ENCODE measurements around the gene JUNB.

Gene JUNB

GRCh38 chr19:12791345-12792050 lies at the start of gene JUNB:
Gene JUNB, plus strand, starts transcription at chr19:12791486. Its CDS starts 286 bp downstream, at chr19:12791772.
- in situ Hi-C loops (cut with HindIII; ENCODE audit: low sequenced_read_pairs), result no loop called here

GRCh38 chr19:12745166-12745897 lies 46.0 kb upstream of the JUNB start:
- in situ Hi-C loops (cut with HindIII; ENCODE audit: low sequenced_read_pairs), result no loop called here

- in situ Hi-C loops (cut with HindIII; ENCODE audit: low sequenced_read_pairs), result no loop called here
Measured at GRCh38 chr19:12748489-12748888, 42.8 kb upstream of the JUNB start.

DNA sequence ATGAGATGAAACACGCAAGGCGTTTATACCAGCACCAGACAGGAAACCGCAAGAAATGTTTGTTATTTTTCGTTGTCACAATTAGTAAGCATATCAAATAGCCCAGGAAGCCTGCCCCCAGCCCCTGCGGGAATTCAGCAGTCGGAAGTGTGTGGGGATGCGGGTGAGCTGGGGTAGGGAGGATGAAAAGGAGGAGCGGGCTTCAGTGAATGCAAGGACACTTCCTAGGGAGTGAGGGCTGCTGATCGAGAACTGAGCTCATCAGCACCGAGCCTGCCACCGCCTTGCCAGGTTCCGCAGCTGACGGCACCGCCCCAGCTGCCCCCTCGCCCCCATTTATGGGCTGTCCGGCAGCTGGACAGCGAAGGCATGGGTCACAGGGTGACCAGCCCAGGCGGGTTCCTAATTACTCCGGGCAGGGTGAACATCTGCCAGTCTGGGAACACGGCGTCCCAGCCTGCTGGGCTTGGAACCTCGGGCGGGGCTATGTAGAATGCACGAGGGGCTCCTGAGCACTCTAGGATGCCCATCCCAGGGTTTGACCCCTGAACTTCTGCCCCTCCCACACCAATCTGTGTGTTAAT lies 41.3 kb upstream of the JUNB start:
- in situ Hi-C loops (cut with HindIII; ENCODE audit: low sequenced_read_pairs), result loop anchor here (5.0 kb wide), 1 partner anchor 48 kb away; no protein-coding TSS in a partner anchor

GRCh38 chr19:12750851-12751250 lies 40.4 kb upstream of the JUNB start:
- in situ Hi-C loops (cut with HindIII; ENCODE audit: low sequenced_read_pairs), result loop anchor here (5.0 kb wide), 1 partner anchor 49 kb away; no protein-coding TSS in a partner anchor

- in situ Hi-C loops (cut with HindIII; ENCODE audit: low sequenced_read_pairs), result loop anchor here (5.0 kb wide), 1 partner anchor 49 kb away; no protein-coding TSS in a partner anchor
Measured at GRCh38 chr19:12751635-12752034, 39.7 kb upstream of the JUNB start, which contains the start of gene BEST2. Gene BEST2, plus strand, starts transcription at chr19:12751791. Its CDS starts 802 bp downstream, at chr19:12752593.

DNA sequence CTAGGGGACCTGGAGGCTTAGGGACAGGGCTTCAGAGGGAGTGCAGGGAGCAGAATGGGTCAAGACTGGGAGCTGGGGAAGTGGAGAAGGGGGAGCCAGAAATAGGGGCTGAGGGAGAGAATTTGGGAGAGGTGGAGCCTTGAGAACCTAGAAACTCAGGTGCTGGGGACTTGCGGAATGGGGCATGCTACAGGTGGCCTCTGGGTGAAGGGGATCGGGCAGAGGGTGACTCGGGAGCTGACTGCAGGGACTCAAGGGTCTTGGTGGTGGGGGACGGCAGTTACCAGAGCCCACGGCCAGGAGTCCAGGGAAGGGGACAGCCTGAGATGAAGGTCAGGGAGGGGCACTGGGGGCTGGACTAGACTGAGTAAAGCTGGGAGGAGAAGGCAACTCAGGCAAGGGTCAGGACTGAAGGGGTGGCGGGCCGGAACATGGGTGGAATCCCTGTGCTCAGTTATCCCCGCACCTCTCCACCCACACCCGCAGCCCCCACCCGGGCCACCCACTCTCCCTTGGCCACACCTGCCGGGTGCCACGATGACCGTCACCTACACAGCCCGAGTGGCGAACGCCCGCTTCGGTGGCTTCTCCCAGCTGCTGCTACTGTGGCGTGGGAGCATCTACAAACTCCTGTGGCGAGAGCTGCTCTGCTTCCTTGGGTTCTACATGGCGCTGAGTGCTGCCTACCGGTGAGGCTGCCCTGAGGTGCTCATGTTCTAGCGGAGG lies 39.1 kb upstream of the JUNB start:
- in situ Hi-C loops (cut with HindIII; ENCODE audit: low sequenced_read_pairs), result loop anchor here (5.0 kb wide), 1 partner anchor 50 kb away; no protein-coding TSS in a partner anchor

DNA sequence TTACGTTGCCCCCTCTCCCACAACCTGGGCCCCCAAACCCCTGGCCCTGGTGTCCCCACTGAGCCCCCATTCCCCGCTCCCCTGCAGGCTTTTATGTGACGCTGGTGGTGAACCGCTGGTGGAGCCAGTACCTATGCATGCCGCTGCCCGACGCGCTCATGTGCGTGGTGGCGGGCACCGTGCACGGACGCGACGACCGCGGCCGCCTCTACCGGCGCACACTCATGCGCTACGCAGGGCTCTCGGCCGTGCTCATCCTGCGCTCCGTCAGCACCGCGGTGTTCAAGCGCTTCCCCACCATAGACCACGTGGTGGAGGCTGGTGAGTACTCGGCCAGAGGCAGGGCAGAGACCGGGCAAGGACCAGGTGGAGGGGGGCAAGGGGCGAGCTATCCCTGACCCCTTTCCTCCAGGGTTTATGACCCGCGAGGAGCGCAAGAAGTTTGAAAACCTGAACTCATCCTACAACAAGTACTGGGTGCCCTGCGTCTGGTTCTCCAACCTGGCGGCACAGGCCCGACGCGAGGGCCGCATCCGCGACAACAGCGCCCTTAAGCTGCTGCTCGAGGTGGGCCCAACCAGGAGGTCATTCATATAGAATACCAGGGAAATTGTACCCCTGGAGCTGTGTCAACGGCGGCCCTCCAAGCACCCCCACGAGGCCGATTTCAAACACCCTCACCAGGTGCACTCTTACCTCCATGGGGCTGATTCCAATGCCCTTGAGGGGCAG lies 36.7 kb upstream of the JUNB start:
- in situ Hi-C loops (cut with HindIII; ENCODE audit: low sequenced_read_pairs), result loop anchor here (5.0 kb wide), 1 partner anchor 52 kb away; no protein-coding TSS in a partner anchor

GRCh38 chr19:12756150-12756883 lies 35.0 kb upstream of the JUNB start:
- in situ Hi-C loops (cut with HindIII; ENCODE audit: low sequenced_read_pairs), result no loop called here

DNA sequence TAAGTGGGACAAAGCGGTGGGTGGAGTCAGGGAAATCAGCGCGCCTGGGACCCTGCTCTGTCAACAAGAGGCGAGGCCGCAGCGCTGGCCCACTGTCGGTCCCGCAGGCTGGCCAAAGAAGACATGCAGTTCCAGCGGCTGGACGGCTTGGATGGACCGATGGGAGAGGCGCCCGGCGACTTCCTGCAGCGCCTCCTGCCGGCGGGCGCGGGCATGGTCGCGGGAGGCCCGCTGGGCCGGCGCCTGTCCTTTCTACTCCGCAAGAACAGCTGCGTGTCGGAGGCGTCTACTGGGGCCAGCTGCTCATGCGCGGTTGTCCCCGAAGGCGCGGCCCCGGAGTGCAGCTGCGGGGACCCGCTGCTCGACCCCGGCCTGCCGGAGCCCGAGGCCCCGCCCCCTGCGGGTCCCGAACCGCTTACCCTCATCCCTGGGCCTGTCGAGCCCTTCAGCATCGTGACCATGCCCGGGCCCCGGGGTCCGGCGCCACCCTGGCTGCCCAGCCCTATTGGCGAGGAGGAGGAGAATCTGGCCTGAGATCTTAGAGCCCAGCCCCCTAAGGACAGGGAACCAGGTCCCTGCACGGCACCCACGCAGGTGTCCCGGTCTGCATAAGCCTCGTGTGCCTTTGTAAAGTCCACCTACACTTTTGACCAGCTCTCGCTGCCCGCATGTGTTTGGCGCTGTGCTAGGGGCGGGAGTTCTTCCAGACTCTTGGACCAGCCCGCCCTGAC lies 33.6 kb upstream of the JUNB start:
- in situ Hi-C loops (cut with HindIII; ENCODE audit: low sequenced_read_pairs), result no loop called here

GRCh38 chr19:12759686-12760085 lies 31.6 kb upstream of the JUNB start:
- in situ Hi-C loops (cut with HindIII; ENCODE audit: low sequenced_read_pairs), result no loop called here

DNA sequence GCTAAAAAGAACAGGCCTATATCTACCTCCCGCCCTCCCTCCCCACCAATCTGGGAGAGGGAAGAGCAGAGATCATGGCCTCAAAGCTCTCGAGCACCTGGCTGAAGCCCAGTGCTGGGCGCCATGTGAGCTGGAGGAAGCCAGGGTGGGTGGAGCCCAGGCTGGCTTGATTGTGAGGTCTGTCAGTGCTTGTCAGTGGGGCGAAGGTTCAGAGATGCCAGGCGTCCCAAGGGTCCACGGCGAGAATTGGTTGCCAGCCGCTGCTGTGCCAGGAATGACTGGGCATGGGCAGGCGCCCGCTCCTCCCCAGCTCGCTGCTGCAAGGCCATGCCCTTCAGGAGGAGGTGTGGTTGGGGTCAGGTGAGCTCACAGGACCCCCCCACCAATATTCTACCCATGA lies 28.2 kb upstream of the JUNB start:
- in situ Hi-C loops (cut with HindIII; ENCODE audit: low sequenced_read_pairs), result no loop called here

DNA sequence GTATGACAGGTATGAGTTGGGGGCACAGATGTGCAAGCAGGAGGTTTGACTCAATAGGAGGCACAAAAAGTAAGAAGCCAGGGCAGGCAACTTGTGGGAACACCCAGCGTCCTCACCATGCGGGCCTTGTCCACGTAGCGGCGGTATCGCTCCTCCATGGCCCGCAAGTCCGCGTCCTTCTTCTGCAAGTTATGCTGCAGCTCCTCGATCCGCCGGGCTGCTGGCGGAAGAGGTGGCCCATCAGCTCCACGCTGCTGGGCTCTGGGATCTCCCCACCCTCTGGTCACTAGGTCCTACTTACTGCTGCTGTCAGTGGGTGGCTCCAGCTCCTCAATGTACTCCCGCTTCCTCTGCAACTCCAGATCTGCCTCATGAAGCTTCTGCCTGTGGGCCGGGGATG lies 26.6 kb upstream of the JUNB start:
- in situ Hi-C loops (cut with HindIII; ENCODE audit: low sequenced_read_pairs), result loop anchor here (5.0 kb wide), 2 partner anchors 53 to 83 kb away; no protein-coding TSS in a partner anchor

- in situ Hi-C loops (cut with HindIII; ENCODE audit: low sequenced_read_pairs), result loop anchor here (5.0 kb wide), 2 partner anchors 51 to 81 kb away; no protein-coding TSS in a partner anchor
Measured at GRCh38 chr19:12766051-12766521, 25.2 kb upstream of the JUNB start.

DNA sequence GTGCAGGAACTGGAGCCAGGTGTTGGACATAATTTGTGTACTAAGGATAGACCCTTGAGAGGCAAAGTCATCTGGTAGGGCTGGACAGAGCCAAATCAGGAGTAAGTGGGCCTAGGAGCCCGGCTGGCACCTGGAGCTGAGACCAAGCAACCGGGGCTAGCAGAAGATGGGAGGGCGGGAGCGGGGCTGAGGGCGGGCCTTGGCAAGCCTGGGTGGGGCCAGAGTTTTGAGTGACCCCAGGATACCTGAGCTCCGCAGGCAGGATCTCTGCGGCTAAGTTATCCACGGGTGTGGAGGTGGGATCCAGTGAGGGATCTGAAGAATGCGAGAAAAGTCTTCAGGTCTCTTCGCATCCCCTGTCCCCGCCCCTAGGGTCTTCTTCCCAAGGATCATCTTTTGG lies 24.1 kb upstream of the JUNB start:
- in situ Hi-C loops (cut with HindIII; ENCODE audit: low sequenced_read_pairs), result loop anchor here (5.0 kb wide), 2 partner anchors 50 to 80 kb away; no protein-coding TSS in a partner anchor

GRCh38 chr19:12767666-12768065 lies 23.6 kb upstream of the JUNB start:
- in situ Hi-C loops (cut with HindIII; ENCODE audit: low sequenced_read_pairs), result loop anchor here (5.0 kb wide), 2 partner anchors 50 to 80 kb away; no protein-coding TSS in a partner anchor

- in situ Hi-C loops (cut with HindIII; ENCODE audit: low sequenced_read_pairs), result loop anchor here (5.0 kb wide), 2 partner anchors 48 to 78 kb away; no protein-coding TSS in a partner anchor
Measured at GRCh38 chr19:12769689-12770088, 21.6 kb upstream of the JUNB start.

- in situ Hi-C loops (cut with HindIII; ENCODE audit: low sequenced_read_pairs), result no loop called here
Measured at GRCh38 chr19:12770922-12771321, 20.4 kb upstream of the JUNB start.

Data from endothelial cell of hepatic sinusoid (primary cell).